Mucosa of descending colon (tissue), 3 donors: ENCODE data around the gene CTNNBIP1. TPM values are rescaled to one million over a fixed set of nuclear protein-coding genes. Genes with fewer than 3 reads are reported as not detected.
A peak's percentile ranks its signal among the peaks of the same experiment; 100 is the strongest.

Experiments used
- ATAC-seq: fragments of 200-7000 bp; cut with Tn5 transposase; one replicate; pipeline ENCODE4 v1.9.1; 2020; ENCODE audit warnings: mild to moderate bottlenecking, moderate library complexity
- DNase-seq, 3 donors: peaks; one replicate each; pipeline ENCODE4 v3.0.0-alpha.2; 2020
- H3K36me3 ChIP-seq: fragments of 200-600 bp; one replicate; pipeline ENCODE4 v1.8.0; 2021; ENCODE audit warnings: low read depth, mild to moderate bottlenecking
- H3K4me1 ChIP-seq: fragments of 200-600 bp; one replicate; pipeline ENCODE4 v1.8.0; 2021; ENCODE audit warnings: low read depth, mild to moderate bottlenecking
- H3K4me3 ChIP-seq: fragments of 200-600 bp; one replicate; pipeline ENCODE4 v1.8.0; 2021; ENCODE audit warnings: mild to moderate bottlenecking
- H3K9me3 ChIP-seq: fragments of 200-600 bp; one replicate; pipeline ENCODE4 v1.8.0; 2021; ENCODE audit warnings: mild to moderate bottlenecking
- CTCF ChIP-seq: fragments of 200-600 bp; IDR thresholded peaks from one replicate; pipeline ENCODE4 v1.8.0; 2022; ENCODE audit warnings: antibody characterized with exemption, mild to moderate bottlenecking
- intact Hi-C, 2 donors: fragments of 100-400 bp; cut with DNase I in 1 of 2; cut with micrococcal nuclease in 1 of 2; formaldehyde crosslinking; loops; one replicate each; pipeline versions ENCODE4 v1.11.0 to v1.11.1; 2022; cut with DNase I, micrococcal nuclease
- total RNA-seq, 3 donors: library from RNA; stranded (reverse); fragmentation: NEBNext Ultra II Directional in 2 of 3; extraction: Animal tissue kit (Norgen Biotek cat#: 25700) in 2 of 3; gene quantifications; one replicate each; pipeline versions ENCODE4 v1.2.1 to v1.2.4, GENCODE V29; 2021 to 2023
- donor health status: DM: no; HTN: no; CAD: no; lungs with moderate emphysema.
- donor health status: DM: no; HTN: no; CAD: no.
- donor health status: DM: no; HTN: yes; CAD: no.

The CTNNBIP1 gene
- total RNA-seq, 3 donors from 2014 or later, result 20.0 to 24.4 (median 23.3) TPM

- Histone ChIP-seq H3K4me3 (no peak overlapping the region), H3K4me1 (peaks cover 28% of the 10 kb centered on the region), H3K9me3 (no peaks in the 10 kb centered on the region), H3K36me3 (no peaks in the 10 kb centered on the region)
- no peak for TF ChIP-seq CTCF
- ATAC-seq (no peak), DNase-seq (peak in 2 of 3 donors; percentile 23 to 29)
- intact Hi-C loops, result no loop called here
Observed at GRCh38 chr1:9826616-9827015, 83.5 kb downstream of the CTNNBIP1 start.

GRCh38 chr1:9826087-9826486 lies 84.0 kb downstream of the CTNNBIP1 start:
- H3K9me3 ChIP-seq, result no peaks in the 10 kb centered on the region
- intact Hi-C loops, result no loop called here
- ATAC-seq, result no peak

GRCh38 chr1:9825093-9826074 lies 84.7 kb downstream of the CTNNBIP1 start:
- peaks cover 30% of the 10 kb centered on the region for H3K4me1 ChIP-seq
- no peak overlapping the region for H3K4me3 ChIP-seq
- TF ChIP-seq CTCF, result no peak
- intact Hi-C loops, result no loop called here
- H3K36me3 ChIP-seq, result no peaks in the 10 kb centered on the region
- H3K9me3 ChIP-seq, result no peaks in the 10 kb centered on the region
- ATAC-seq (peak; percentile 83), DNase-seq (peak; percentile 87 to 91 (median 90))

More at GRCh38 chr1:9826087-9826486, 84.0 kb downstream of the CTNNBIP1 start:
- no peak for TF ChIP-seq CTCF
- no peak for DNase-seq
- H3K4me3 ChIP-seq, result no peak overlapping the region
- no peaks in the 10 kb centered on the region for H3K36me3 ChIP-seq
- H3K4me1 ChIP-seq, result peaks cover 30% of the 10 kb centered on the region

- no peak for DNase-seq
- Histone ChIP-seq H3K9me3 (no peaks in the 10 kb centered on the region), H3K36me3 (no peaks in the 10 kb centered on the region), H3K4me1 (peaks cover 30% of the 10 kb centered on the region), H3K4me3 (no peak overlapping the region)
- intact Hi-C loops, result no loop called here
- TF ChIP-seq CTCF, result no peak
- peak; percentile 2 for ATAC-seq
Observed at GRCh38 chr1:9824702-9825089, 85.4 kb downstream of the CTNNBIP1 start.

- H3K4me1 ChIP-seq, result peaks cover 30% of the 10 kb centered on the region
- TF ChIP-seq CTCF, result no peak
- H3K9me3 ChIP-seq, result no peaks in the 10 kb centered on the region
- ATAC-seq (peak; percentile 69), DNase-seq (peak; percentile 94 to 96 (median 95))
- H3K4me3 ChIP-seq, result peak within 1 kb of the TSS; percentile 80
- H3K36me3 ChIP-seq, result no peaks in the 10 kb centered on the region
- intact Hi-C loops, result no loop called here
Observed at GRCh38 chr1:9823943-9824701, 85.9 kb downstream of the CTNNBIP1 start, which contains the start of gene CLSTN1. CLSTN1 (minus strand) TSS chr1:9823965; CDS start chr1:9823733, 232 bp downstream.
